Tibial nerve (tissue), 3 donors: ENCODE data around the gene ZNF264.

Source experiments
- CTCF ChIP-seq, 5 experiments: fragments of 200-600 bp in 3 of 5; fragments of 450-650 bp in 2 of 5; sonication (generic) in 3 of 5; IDR thresholded peaks; one replicate each; pipeline ENCODE4 v1.5.1; 2016 to 2019; ENCODE audit warnings: antibody characterized with exemption in 5 of 5, mild to moderate bottlenecking in 3 of 5, moderate library complexity in 2 of 5
- POLR2A ChIP-seq, 2 donors: fragments of 450-650 bp; IDR thresholded peaks; one replicate each; pipeline ENCODE4 v1.6.1; 2017; ENCODE audit warnings: antibody characterized with exemption in 2 of 2, mild to moderate bottlenecking in 2 of 2, moderate library complexity in 2 of 2

GRCh38 chr19:57212109-57212508 is 20.8 kb downstream of the ZNF264 start:
- TF ChIP-seq CTCF (IDR thresholded peaks at IDR 0.05) (no peak), POLR2A (IDR thresholded peaks at IDR 0.05) (no peak)
